Activated CD4-positive, alpha-beta memory T cell treated with anti-CD3 and anti-CD28 coated beads for 36 hours (primary cell): ENCODE measurements around the gene PDE4D. TPM values are rescaled to one million over a fixed set of nuclear protein-coding genes. Genes with fewer than 3 reads are reported as not detected.

Experiments used
- CTCF ChIA-PET: fragments of 350-600 bp; sonication (Branson Sonifier 250); formaldehyde crosslinking; loops from one replicate; lab custom pipeline; 2021; ENCODE audit warnings: antibody characterized with exemption, inconsistent platforms; lab: Charles Lee
- POLR2A ChIA-PET: fragments of 350-600 bp; sonication (Branson Sonifier 250); formaldehyde crosslinking; loops from one replicate; lab custom pipeline; 2021; ENCODE audit warnings: antibody characterized with exemption; lab: Charles Lee
- DNase-seq: peaks from one replicate; pipeline ENCODE4 v3.0.0-alpha.2; 2020
- H3K27ac Mint-ChIP-seq: one replicate; pipeline ENCODE4 v1.8.0; 2021; ENCODE audit warnings: mixed read lengths
- H3K27me3 Mint-ChIP-seq: one replicate; pipeline ENCODE4 v1.8.0; 2021; ENCODE audit warnings: mixed read lengths
- H3K36me3 Mint-ChIP-seq: one replicate; pipeline ENCODE4 v1.8.0; 2021; ENCODE audit warnings: mixed read lengths
- H3K4me1 Mint-ChIP-seq: one replicate; pipeline ENCODE4 v1.8.0; 2021; ENCODE audit warnings: low read depth, mixed read lengths
- H3K4me3 Mint-ChIP-seq: one replicate; pipeline ENCODE4 v1.8.0; 2021; ENCODE audit warnings: mild to moderate bottlenecking, mixed read lengths
- H3K9me3 Mint-ChIP-seq: one replicate; pipeline ENCODE4 v1.8.0; 2021; ENCODE audit warnings: mixed read lengths
- intact Hi-C: fragments of 100-400 bp; cut with micrococcal nuclease; formaldehyde crosslinking; loops from one replicate; pipeline ENCODE4 v1.15.1; 2023
- total RNA-seq, 2 experiments: library from RNA; stranded (reverse); gene quantifications; one replicate each; pipeline ENCODE4 v1.2.3, GENCODE V29; 2021

The PDE4D gene
- total RNA-seq, 2 experiments from 2014 or later, result 49.3 to 50.8 TPM

GRCh38 chr5:59779453-59779852, 114.1 kb downstream of the PDE4D start:
- POLR2A ChIA-PET, result no interaction called here
- Mint-ChIP-seq H3K27me3 (no peaks in the 10 kb centered on the region), H3K9me3 (no peaks in the 10 kb centered on the region), H3K4me1 (no peaks in the 10 kb centered on the region), H3K4me3 (no peak overlapping the region), H3K36me3 (no peaks in the 10 kb centered on the region), H3K27ac (no peak overlapping the region)
- no peak for DNase-seq
- intact Hi-C loops, result no loop called here
- CTCF ChIA-PET, result no interaction called here

- no peaks in the 10 kb centered on the region for H3K4me1 Mint-ChIP-seq
- no peak overlapping the region for H3K27ac Mint-ChIP-seq
- POLR2A ChIA-PET, result interaction anchor here (0.6 kb wide), 1 partner anchor 9 kb away, joined by 5 read pairs; no protein-coding TSS in a partner anchor
- intact Hi-C loops, result no loop called here
- no peak overlapping the region for H3K4me3 Mint-ChIP-seq
- H3K27me3 Mint-ChIP-seq, result no peaks in the 10 kb centered on the region
- no peak for DNase-seq
- H3K36me3 Mint-ChIP-seq, result no peaks in the 10 kb centered on the region
- H3K9me3 Mint-ChIP-seq, result no peaks in the 10 kb centered on the region
- CTCF ChIA-PET, result interaction anchor here (0.7 to 1.5 kb wide), 2 partner anchors 23 to 33 kb away, joined by 3 to 4 read pairs; no protein-coding TSS in a partner anchor
These were observed 116.5 kb downstream of the PDE4D start for GRCh38 chr5:59777028-59777427.

GRCh38 chr5:59773294-59773693, 120.2 kb downstream of the PDE4D start:
- Mint-ChIP-seq H3K4me3 (no peak overlapping the region), H3K27me3 (peaks cover 12% of the 10 kb centered on the region), H3K27ac (no peak overlapping the region), H3K4me1 (peaks cover 8% of the 10 kb centered on the region), H3K9me3 (no peaks in the 10 kb centered on the region), H3K36me3 (no peaks in the 10 kb centered on the region)
- intact Hi-C loops, result no loop called here
- DNase-seq, result no peak
- POLR2A ChIA-PET, result no interaction called here
- CTCF ChIA-PET, result no interaction called here

GRCh38 chr5:59772757-59773156, 120.8 kb downstream of the PDE4D start:
- no peaks in the 10 kb centered on the region for H3K9me3 Mint-ChIP-seq
- POLR2A ChIA-PET, result no interaction called here

GRCh38 chr5:59772206-59772605, 121.3 kb downstream of the PDE4D start:
- POLR2A ChIA-PET, result no interaction called here
- H3K4me3 Mint-ChIP-seq, result no peak overlapping the region
- intact Hi-C loops, result no loop called here
- H3K4me1 Mint-ChIP-seq, result peaks cover 12% of the 10 kb centered on the region
- H3K9me3 Mint-ChIP-seq, result no peaks in the 10 kb centered on the region
- no peak overlapping the region for H3K27ac Mint-ChIP-seq
- no peak for DNase-seq
- peaks cover 20% of the 10 kb centered on the region for H3K27me3 Mint-ChIP-seq
- CTCF ChIA-PET, result no interaction called here
- H3K36me3 Mint-ChIP-seq, result no peaks in the 10 kb centered on the region

More at GRCh38 chr5:59772757-59773156, 120.8 kb downstream of the PDE4D start:
- peaks cover 12% of the 10 kb centered on the region for H3K4me1 Mint-ChIP-seq
- no peak for DNase-seq
- CTCF ChIA-PET, result no interaction called here
- no peak overlapping the region for H3K27ac Mint-ChIP-seq
- H3K27me3 Mint-ChIP-seq, result peaks cover 17% of the 10 kb centered on the region
- H3K4me3 Mint-ChIP-seq, result no peak overlapping the region
- intact Hi-C loops, result no loop called here
- no peaks in the 10 kb centered on the region for H3K36me3 Mint-ChIP-seq

- DNase-seq, result no peak
- H3K36me3 Mint-ChIP-seq, result no peaks in the 10 kb centered on the region
- H3K9me3 Mint-ChIP-seq, result no peaks in the 10 kb centered on the region
- H3K27ac Mint-ChIP-seq, result no peak overlapping the region
- H3K27me3 Mint-ChIP-seq, result peaks cover 26% of the 10 kb centered on the region
- CTCF ChIA-PET, result interaction anchor here (0.6 kb wide), 1 partner anchor 272 kb away, joined by 4 read pairs; no protein-coding TSS in a partner anchor
- no peak overlapping the region for H3K4me3 Mint-ChIP-seq
- intact Hi-C loops, result no loop called here
- POLR2A ChIA-PET, result no interaction called here
- peaks cover 12% of the 10 kb centered on the region for H3K4me1 Mint-ChIP-seq
These were observed 122.6 kb downstream of the PDE4D start for GRCh38 chr5:59770953-59771352.

- Mint-ChIP-seq H3K9me3 (no peaks in the 10 kb centered on the region), H3K27me3 (peaks cover 35% of the 10 kb centered on the region), H3K4me3 (no peak overlapping the region), H3K4me1 (peaks cover 12% of the 10 kb centered on the region), H3K36me3 (no peaks in the 10 kb centered on the region), H3K27ac (no peak overlapping the region)
- ChIA-PET POLR2A (no interaction called here), CTCF (interaction anchor here (0.6 kb wide), 1 partner anchor 34 kb away, joined by 3 read pairs; no protein-coding TSS in a partner anchor)
- intact Hi-C loops, result no loop called here
- DNase-seq, result no peak
These were observed 123.7 kb downstream of the PDE4D start for GRCh38 chr5:59769832-59770231.

- H3K36me3 Mint-ChIP-seq, result no peaks in the 10 kb centered on the region
- H3K4me1 Mint-ChIP-seq, result peaks cover 12% of the 10 kb centered on the region
- H3K27me3 Mint-ChIP-seq, result peaks cover 35% of the 10 kb centered on the region
- ChIA-PET CTCF (interaction anchor here (0.6 to 0.9 kb wide), 2 partner anchors 20 to 35 kb away, joined by 3 read pairs; no protein-coding TSS in a partner anchor), POLR2A (no interaction called here)
- DNase-seq, result no peak
- intact Hi-C loops, result no loop called here
- no peaks in the 10 kb centered on the region for H3K9me3 Mint-ChIP-seq
- H3K27ac Mint-ChIP-seq, result no peak overlapping the region
- H3K4me3 Mint-ChIP-seq, result no peak overlapping the region
These were observed 124.5 kb downstream of the PDE4D start for GRCh38 chr5:59769041-59769360.

GRCh38 chr5:59768152-59769040, 125.1 kb downstream of the PDE4D start:
- CTCF ChIA-PET, result interaction anchor here (0.9 kb wide), 1 partner anchor 21 kb away, joined by 3 read pairs; no protein-coding TSS in a partner anchor
- POLR2A ChIA-PET, result interaction anchor here (0.6 kb wide), 1 partner anchor 8 kb away, joined by 5 read pairs; no protein-coding TSS in a partner anchor
- peaks cover 12% of the 10 kb centered on the region for H3K4me1 Mint-ChIP-seq
- H3K9me3 Mint-ChIP-seq, result no peaks in the 10 kb centered on the region
- no peak overlapping the region for H3K27ac Mint-ChIP-seq
- peaks cover 35% of the 10 kb centered on the region for H3K27me3 Mint-ChIP-seq
- peak; percentile 32 for DNase-seq
- no peaks in the 10 kb centered on the region for H3K36me3 Mint-ChIP-seq
- intact Hi-C loops, result no loop called here
- peak overlapping the region; percentile 53 for H3K4me3 Mint-ChIP-seq

GRCh38 chr5:59767681-59768151, 125.8 kb downstream of the PDE4D start:
- intact Hi-C loops, result no loop called here
- peaks cover 35% of the 10 kb centered on the region for H3K27me3 Mint-ChIP-seq

GRCh38 chr5:59767211-59767605, 126.3 kb downstream of the PDE4D start:
- peaks cover 35% of the 10 kb centered on the region for H3K27me3 Mint-ChIP-seq
- peaks cover 12% of the 10 kb centered on the region for H3K4me1 Mint-ChIP-seq
- POLR2A ChIA-PET, result no interaction called here
- H3K36me3 Mint-ChIP-seq, result no peaks in the 10 kb centered on the region
- intact Hi-C loops, result no loop called here
- no peak overlapping the region for H3K27ac Mint-ChIP-seq
- no peaks in the 10 kb centered on the region for H3K9me3 Mint-ChIP-seq
- CTCF ChIA-PET, result no interaction called here
- no peak overlapping the region for H3K4me3 Mint-ChIP-seq
- DNase-seq, result no peak

More at GRCh38 chr5:59767681-59768151, 125.8 kb downstream of the PDE4D start:
- CTCF ChIA-PET, result no interaction called here
- Mint-ChIP-seq H3K36me3 (no peaks in the 10 kb centered on the region), H3K4me1 (peaks cover 12% of the 10 kb centered on the region), H3K27ac (no peak overlapping the region), H3K4me3 (peak overlapping the region; percentile 53), H3K9me3 (no peaks in the 10 kb centered on the region)
- no peak for DNase-seq
- POLR2A ChIA-PET, result no interaction called here

- Mint-ChIP-seq H3K4me3 (no peak overlapping the region), H3K4me1 (peaks cover 12% of the 10 kb centered on the region), H3K27ac (no peak overlapping the region), H3K9me3 (no peaks in the 10 kb centered on the region), H3K27me3 (peaks cover 35% of the 10 kb centered on the region), H3K36me3 (no peaks in the 10 kb centered on the region)
- no peak for DNase-seq
- CTCF ChIA-PET, result no interaction called here
- intact Hi-C loops, result no loop called here
- POLR2A ChIA-PET, result no interaction called here
These were observed 126.9 kb downstream of the PDE4D start for GRCh38 chr5:59766427-59767210.
